HCT116 (cell line): ENCODE results near the gene RNF8.

Source experiments
- CBX3 ChIP-seq: IDR thresholded peaks from 2 replicates; pipeline ENCODE4 v1.6.1; 2012; ENCODE audit warnings: low read depth
- CTCF ChIP-seq, 3 experiments: fragments of 200-600 bp in 1 of 3; sonication (generic) in 1 of 3; IDR thresholded peaks in 2 of 3; conservative IDR thresholded peaks in 1 of 3; 2 replicates each; pipeline ENCODE4 v1.5.1; 2012 to 2017; ENCODE audit warnings: low read depth in 2 of 3, low read length in 2 of 3, antibody characterized with exemption in 1 of 3, borderline replicate concordance in 1 of 3, control low read depth in 1 of 3, mild to moderate bottlenecking in 1 of 3, mixed read lengths in 1 of 3, mixed run types in 1 of 3, moderate library complexity in 1 of 3; ENCODE audit not compliant: insufficient read depth in 1 of 3
- EZH2 ChIP-seq: fragments of 200-600 bp; sonication (generic); IDR thresholded peaks from 2 replicates; pipeline ENCODE4 v1.6.1; 2017; ENCODE audit warnings: antibody characterized with exemption, mixed run types
- MAX ChIP-seq: IDR thresholded peaks from 2 replicates; pipeline ENCODE4 v1.6.1; 2012
- POLR2AphosphoS5 ChIP-seq: IDR thresholded peaks from 2 replicates; pipeline ENCODE4 v1.6.1; 2011; ENCODE audit warnings: mild to moderate bottlenecking, low read depth, low read length, moderate library complexity

- no peak for TF ChIP-seq POLR2AphosphoS5
- TF ChIP-seq CBX3, result no peak
- no peak for TF ChIP-seq EZH2
- no peak for TF ChIP-seq CTCF (IDR thresholded peaks at IDR 0.05 in 2 of 3, conservative IDR thresholded peaks at IDR 0.05 in 1 of 3; ENCODE audit: borderline replicate concordance in 1 of 3, insufficient read depth in 1 of 3, low read depth in 2 of 3, low read length in 2 of 3)
- TF ChIP-seq MAX, result no peak
Observed at GRCh38 chr6:37388578-37388977, 34.8 kb downstream of the RNF8 start.
